Body of pancreas (tissue), 4 donors: ENCODE data around the gene MAML2. TPM values are rescaled to one million over a fixed set of nuclear protein-coding genes. Genes with fewer than 3 reads are reported as not detected.

ENCODE experiments used
- ATAC-seq: fragments of 150-250 bp; one replicate; pipeline ENCODE4 v1.9.1; 2016
- DNase-seq, 4 donors: peaks; one replicate each; pipeline ENCODE4 v3.0.0-alpha.2; 2019
- H3K27ac ChIP-seq, 4 donors: fragments of 200-600 bp; sonication (generic); 1 replicate in 3 of 4; 2 replicates in 1 of 4; pipeline versions ENCODE4 v1.5.1 to v1.6.1; 2016 to 2019; ENCODE audit warnings: mild to moderate bottlenecking in 1 of 4, mixed read lengths in 1 of 4, moderate library complexity in 1 of 4
- H3K27me3 ChIP-seq, 2 donors: fragments of 200-600 bp; sonication (generic); one replicate each; pipeline ENCODE4 v1.6.0; 2016; ENCODE audit warnings: mild to moderate bottlenecking in 1 of 2
- H3K36me3 ChIP-seq, 2 donors: fragments of 200-600 bp; sonication (generic); replicated peaks in 1 of 2; 2 replicates each; pipeline ENCODE4 v1.5.1; 2016; ENCODE audit warnings: low read depth in 2 of 2; ENCODE audit not compliant: insufficient read depth in 1 of 2
- H3K4me1 ChIP-seq: fragments of 200-600 bp; sonication (generic); one replicate; pipeline ENCODE4 v1.6.0; 2016
- H3K4me3 ChIP-seq, 2 donors: fragments of 200-600 bp; sonication (generic); 1 replicate in 1 of 2; 2 replicates in 1 of 2; pipeline ENCODE4 v1.5.1; 2016 to 2019
- H3K9me3 ChIP-seq, 3 donors: fragments of 200-600 bp; sonication (generic); 1 replicate in 2 of 3; 2 replicates in 1 of 3; pipeline ENCODE4 v1.5.1; 2016
- POLR2A ChIP-seq, 3 donors: fragments of 450-650 bp; IDR thresholded peaks; one replicate each; pipeline ENCODE4 v1.6.1; 2016; ENCODE audit warnings: antibody characterized with exemption in 3 of 3, mild to moderate bottlenecking in 2 of 3
- WGBS, 2 donors: methylation state at CpG; one replicate each; pipeline ENCODE4 v1.1.5; 2017; 5-methylcytosine and 5-hydroxymethylcytosine counted together
- intact Hi-C: fragments of 100-400 bp; cut with DNase I; formaldehyde crosslinking; loops from one replicate; pipeline ENCODE4 v1.15.1; 2023
- total RNA-seq, 2 donors: library from RNA; depleted of rRNA; stranded (reverse); fragments of >200 nt; gene quantifications; one replicate each; pipeline ENCODE4 v1.1.0, GENCODE V29; 2016
- TF ChIP-seq, protein P1 (sequence below), 7 experiments: fragments of 450-650 bp in 4 of 7; fragments of 200-600 bp in 3 of 7; sonication (generic) in 3 of 7; IDR thresholded peaks; one replicate each; pipeline ENCODE4 v1.5.1; 2016 to 2019; ENCODE audit warnings: antibody characterized with exemption in 7 of 7

MAML2 gene
- total RNA-seq, 2 donors from 2014 or later: 7.9 to 9.9 TPM

GRCh38 chr11:96049426-96049825 is 293.6 kb downstream of the MAML2 start:
- Histone ChIP-seq H3K27me3 (no peaks in the 10 kb centered on the region), H3K9me3 (no peaks in the 10 kb centered on the region), H3K4me3 (no peak overlapping the region), H3K4me1 (peaks cover 14% of the 10 kb centered on the region), H3K27ac (no peak overlapping the region), H3K36me3 (no peaks in the 10 kb centered on the region)
- ATAC-seq: no peak
- 82 to 87% methylated on average over 2 of the region's 2 CpGs for WGBS, 2 donors
- TF ChIP-seq, protein P1, sequence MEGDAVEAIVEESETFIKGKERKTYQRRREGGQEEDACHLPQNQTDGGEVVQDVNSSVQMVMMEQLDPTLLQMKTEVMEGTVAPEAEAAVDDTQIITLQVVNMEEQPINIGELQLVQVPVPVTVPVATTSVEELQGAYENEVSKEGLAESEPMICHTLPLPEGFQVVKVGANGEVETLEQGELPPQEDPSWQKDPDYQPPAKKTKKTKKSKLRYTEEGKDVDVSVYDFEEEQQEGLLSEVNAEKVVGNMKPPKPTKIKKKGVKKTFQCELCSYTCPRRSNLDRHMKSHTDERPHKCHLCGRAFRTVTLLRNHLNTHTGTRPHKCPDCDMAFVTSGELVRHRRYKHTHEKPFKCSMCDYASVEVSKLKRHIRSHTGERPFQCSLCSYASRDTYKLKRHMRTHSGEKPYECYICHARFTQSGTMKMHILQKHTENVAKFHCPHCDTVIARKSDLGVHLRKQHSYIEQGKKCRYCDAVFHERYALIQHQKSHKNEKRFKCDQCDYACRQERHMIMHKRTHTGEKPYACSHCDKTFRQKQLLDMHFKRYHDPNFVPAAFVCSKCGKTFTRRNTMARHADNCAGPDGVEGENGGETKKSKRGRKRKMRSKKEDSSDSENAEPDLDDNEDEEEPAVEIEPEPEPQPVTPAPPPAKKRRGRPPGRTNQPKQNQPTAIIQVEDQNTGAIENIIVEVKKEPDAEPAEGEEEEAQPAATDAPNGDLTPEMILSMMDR (IDR thresholded peaks at IDR 0.05): no peak
- no peak for TF ChIP-seq POLR2A (IDR thresholded peaks at IDR 0.05)
- intact Hi-C loops: no loop called here
- DNase-seq: no peak

DNA sequence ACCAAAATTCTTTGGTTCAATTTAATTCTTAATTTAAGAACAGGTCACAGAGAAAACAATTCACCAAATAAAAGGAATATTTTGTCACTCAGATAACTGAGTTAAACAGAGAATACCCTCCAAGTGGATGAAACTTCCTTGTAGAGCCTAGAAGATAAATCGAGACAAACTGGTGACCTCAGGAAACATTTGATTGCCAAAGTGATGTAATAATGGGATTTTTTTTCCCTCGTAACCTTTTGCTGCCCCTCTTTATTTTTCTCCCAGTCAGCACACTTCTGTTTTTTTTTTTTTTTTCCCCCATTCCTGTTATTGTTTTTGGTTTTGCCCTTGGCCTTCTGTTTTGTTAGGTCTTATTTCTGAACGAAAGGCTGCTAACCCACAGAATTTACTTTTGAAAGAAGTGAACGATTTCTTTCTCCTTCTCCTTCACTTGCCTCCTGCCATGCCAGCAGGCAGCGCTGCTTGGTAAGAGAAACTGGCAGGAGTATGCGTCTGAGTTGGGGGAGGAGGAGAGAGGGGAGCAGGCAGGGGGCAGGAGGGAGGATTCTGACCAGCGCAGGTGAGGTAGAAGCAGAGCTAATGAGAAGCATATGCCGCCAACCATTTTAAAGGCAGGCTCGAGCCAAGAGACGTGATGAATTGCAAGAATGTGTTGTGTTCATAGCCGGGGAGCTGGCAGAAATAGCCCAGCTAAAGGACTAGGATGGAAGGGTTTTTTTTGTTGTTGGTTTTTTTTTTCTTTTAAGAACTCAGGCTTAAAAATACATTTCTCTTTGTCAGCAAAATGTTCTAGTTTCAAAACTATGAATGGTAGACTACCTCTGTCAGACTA is 297.2 kb downstream of the MAML2 start:
- Histone ChIP-seq H3K27ac (peak overlapping the region in 3 of 4 donors; percentile 57 to 68 (median 65)), H3K36me3 (no peaks in the 10 kb centered on the region), H3K4me1 (peaks cover 14% of the 10 kb centered on the region), H3K27me3 (no peaks in the 10 kb centered on the region), H3K9me3 (no peaks in the 10 kb centered on the region), H3K4me3 (no peak overlapping the region)
- TF ChIP-seq POLR2A (IDR thresholded peaks at IDR 0.05): no peak
- TF ChIP-seq, protein P1 (IDR thresholded peaks at IDR 0.05): peak in 4 of 7 experiments; percentile 41 to 51 (median 46)
- peak; percentile 80 for ATAC-seq
- DNase-seq: peak; percentile 34 to 62 (median 55)
- intact Hi-C loops: no loop called here
- 25 to 27% methylated on average over 11 of the region's 11 CpGs for WGBS, 2 donors

DNA sequence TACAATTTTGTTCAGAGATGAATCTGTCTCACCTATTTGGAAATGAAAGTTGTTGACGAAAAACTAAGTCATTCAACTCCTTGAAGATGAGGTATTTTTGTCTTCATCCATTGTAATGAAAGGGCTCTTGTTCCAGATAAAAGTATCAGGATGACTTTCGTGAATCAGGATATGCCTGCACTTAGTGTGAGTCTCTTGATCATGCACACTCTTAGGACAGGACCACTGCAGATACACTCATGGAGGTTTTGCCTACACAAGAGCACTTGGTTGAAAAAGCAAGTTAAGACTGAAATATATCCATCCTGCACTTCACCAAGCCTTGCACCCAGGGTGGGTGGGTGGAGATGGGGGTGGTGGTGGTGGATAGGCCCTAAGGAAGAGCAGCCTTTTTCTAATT is 298.2 kb downstream of the MAML2 start:
- DNase-seq: no peak
- Histone ChIP-seq H3K27ac (peak overlapping the region in 2 of 4 donors; percentile 65 to 68), H3K27me3 (no peaks in the 10 kb centered on the region), H3K4me3 (no peak overlapping the region), H3K36me3 (no peaks in the 10 kb centered on the region), H3K4me1 (peaks cover 14% of the 10 kb centered on the region), H3K9me3 (no peaks in the 10 kb centered on the region)
- no peak for TF ChIP-seq POLR2A (IDR thresholded peaks at IDR 0.05)
- TF ChIP-seq, protein P1 (IDR thresholded peaks at IDR 0.05): no peak
- intact Hi-C loops: no loop called here
- 53 to 74% methylated on average over 2 of the region's 2 CpGs for WGBS, 2 donors
- ATAC-seq: no peak

- no peaks in the 10 kb centered on the region for H3K9me3 ChIP-seq
- H3K27me3 ChIP-seq: no peaks in the 10 kb centered on the region
- ATAC-seq (no peak), DNase-seq (no peak)
- H3K4me3 ChIP-seq: no peak overlapping the region
- H3K36me3 ChIP-seq: no peaks in the 10 kb centered on the region
- no peak for TF ChIP-seq POLR2A (IDR thresholded peaks at IDR 0.05)
- TF ChIP-seq, protein P1 (IDR thresholded peaks at IDR 0.05): no peak
- intact Hi-C loops: no loop called here
- H3K27ac ChIP-seq: no peak overlapping the region
- H3K4me1 ChIP-seq: peaks cover 14% of the 10 kb centered on the region
These were observed 298.7 kb downstream of the MAML2 start for GRCh38 chr11:96044311-96044710.

GRCh38 chr11:96043291-96043690 is 299.7 kb downstream of the MAML2 start:
- H3K27me3 ChIP-seq: no peaks in the 10 kb centered on the region
- H3K4me3 ChIP-seq: no peak overlapping the region
- no peaks in the 10 kb centered on the region for H3K9me3 ChIP-seq
- DNase-seq (no peak), ATAC-seq (no peak)
- H3K4me1 ChIP-seq: peaks cover 14% of the 10 kb centered on the region
- TF ChIP-seq, protein P1 (IDR thresholded peaks at IDR 0.05): no peak
- TF ChIP-seq POLR2A (IDR thresholded peaks at IDR 0.05): no peak
- H3K36me3 ChIP-seq: no peaks in the 10 kb centered on the region
- 44 to 63% methylated on average over 1 of the region's 1 CpG for WGBS, 2 donors
- H3K27ac ChIP-seq: no peak overlapping the region
- intact Hi-C loops: no loop called here
